Spleen (tissue), 11 donors: ENCODE measurements around the gene MST1. TPM values are rescaled to one million over a fixed set of nuclear protein-coding genes. Genes with fewer than 3 reads are reported as not detected.

Experiments used
- DNase-seq: peaks from one replicate; pipeline ENCODE4 v3.0.0-alpha.2; 2020
- H3K27ac ChIP-seq, 8 donors: fragments of 200-600 bp; sonication (generic) in 7 of 8; 1 replicate in 4 of 8; 2 replicates in 4 of 8; pipeline versions ENCODE4 v1.5.0 to v1.8.0; 2016 to 2021; ENCODE audit warnings: inconsistent platforms in 4 of 8, mild to moderate bottlenecking in 4 of 8, moderate library complexity in 1 of 8
- H3K27me3 ChIP-seq, 7 donors: fragments of 200-600 bp; sonication (generic) in 6 of 7; replicated peaks in 1 of 7; 1 replicate in 4 of 7; 2 replicates in 3 of 7; pipeline versions ENCODE4 v1.5.0 to v1.8.0; 2016 to 2021; ENCODE audit warnings: inconsistent platforms in 3 of 7, mild to moderate bottlenecking in 1 of 7
- H3K36me3 ChIP-seq, 6 donors: fragments of 200-600 bp; sonication (generic) in 5 of 6; 1 replicate in 4 of 6; 2 replicates in 2 of 6; pipeline versions ENCODE4 v1.5.0 to v1.8.0; 2016 to 2021; ENCODE audit warnings: inconsistent platforms in 2 of 6
- H3K4me1 ChIP-seq, 6 donors: fragments of 200-600 bp; sonication (generic) in 5 of 6; 1 replicate in 3 of 6; 2 replicates in 3 of 6; pipeline versions ENCODE4 v1.5.0 to v1.8.0; 2016 to 2021; ENCODE audit warnings: inconsistent platforms in 3 of 6
- H3K4me3 ChIP-seq, 8 donors: fragments of 200-600 bp; sonication (generic) in 7 of 8; 1 replicate in 4 of 8; 2 replicates in 4 of 8; pipeline versions ENCODE4 v1.5.0 to v1.8.0; 2016 to 2021; ENCODE audit warnings: inconsistent platforms in 4 of 8, mild to moderate bottlenecking in 4 of 8, moderate library complexity in 2 of 8
- H3K9me3 ChIP-seq, 8 donors: fragments of 200-600 bp; sonication (generic) in 7 of 8; 1 replicate in 4 of 8; 2 replicates in 4 of 8; pipeline versions ENCODE4 v1.5.0 to v1.8.0; 2016 to 2021; ENCODE audit warnings: inconsistent platforms in 4 of 8
- POLR2A ChIP-seq, 3 donors: fragments of 450-650 bp; IDR thresholded peaks; one replicate each; pipeline ENCODE4 v1.5.1; 2017; ENCODE audit warnings: antibody characterized with exemption in 3 of 3, mild to moderate bottlenecking in 1 of 3
- POLR2AphosphoS5 ChIP-seq, 3 donors: sonication (generic); formaldehyde crosslinking; IDR thresholded peaks; one replicate each; pipeline ENCODE4 v1.5.1; 2017; ENCODE audit warnings: antibody characterized with exemption in 3 of 3
- WGBS, 5 donors: extraction: QIAGEN DNeasy Blood & Tissue Kit in 3 of 5; methylation state at CpG; one replicate each; pipeline versions ENCODE4 v1.1.5 to v1.1.7; 2013 to 2018; 5-methylcytosine and 5-hydroxymethylcytosine counted together
- intact Hi-C: fragments of 100-400 bp; cut with DNase I; formaldehyde crosslinking; loops from one replicate; pipeline ENCODE4 v1.15.0; 2023; ENCODE audit warnings: low total_unique reads
- polyA plus RNA-seq, 3 donors: library from polyadenylated mRNA; stranded (reverse); fragments of 200-250 nt; gene quantifications; one replicate each; pipeline ENCODE4 v1.2.1, GENCODE V29; 2013
- total RNA-seq, 7 donors: library from RNA; depleted of rRNA in 3 of 7; stranded (reverse); fragments of >200 nt in 3 of 7; fragmentation: NEBNext Ultra II Directional in 4 of 7; extraction: Animal tissue kit (Norgen Biotek cat#: 25700) in 4 of 7; gene quantifications; one replicate each; pipeline versions ENCODE4 v1.1.0 to v1.2.1, GENCODE V29; 2016 to 2021
- TF ChIP-seq, protein P1 (sequence below), 11 experiments: fragments of 200-600 bp in 7 of 11; fragments of 450-650 bp in 4 of 11; sonication (generic) in 4 of 11; IDR thresholded peaks in 8 of 11; conservative IDR thresholded peaks in 3 of 11; 1 replicate in 7 of 11; 2 replicates in 4 of 11; pipeline versions ENCODE4 v1.4.0 to v1.8.0; 2016 to 2021; ENCODE audit warnings: antibody characterized with exemption in 11 of 11, inconsistent platforms in 4 of 11, mild to moderate bottlenecking in 1 of 11
- donor health status: healthy with polysubstance abuse.
- donor health status: DM: no; HTN: no; CAD: no; lungs with moderate emphysema.
- donor health status: DM: no; HTN: no; CAD: no.
- donor health status: Bipolar disorder and iron deficiency.
- donor health status: healthy.
- donor health status: DM: no; HTN: no; CAD: no.
- donor health status: DM: yes; HTN: yes; CAD: no.

MST1 gene
- total and polyA plus RNA-seq, 10 donors: 17.0 to 65.8 (median 23.6) TPM

DNA sequence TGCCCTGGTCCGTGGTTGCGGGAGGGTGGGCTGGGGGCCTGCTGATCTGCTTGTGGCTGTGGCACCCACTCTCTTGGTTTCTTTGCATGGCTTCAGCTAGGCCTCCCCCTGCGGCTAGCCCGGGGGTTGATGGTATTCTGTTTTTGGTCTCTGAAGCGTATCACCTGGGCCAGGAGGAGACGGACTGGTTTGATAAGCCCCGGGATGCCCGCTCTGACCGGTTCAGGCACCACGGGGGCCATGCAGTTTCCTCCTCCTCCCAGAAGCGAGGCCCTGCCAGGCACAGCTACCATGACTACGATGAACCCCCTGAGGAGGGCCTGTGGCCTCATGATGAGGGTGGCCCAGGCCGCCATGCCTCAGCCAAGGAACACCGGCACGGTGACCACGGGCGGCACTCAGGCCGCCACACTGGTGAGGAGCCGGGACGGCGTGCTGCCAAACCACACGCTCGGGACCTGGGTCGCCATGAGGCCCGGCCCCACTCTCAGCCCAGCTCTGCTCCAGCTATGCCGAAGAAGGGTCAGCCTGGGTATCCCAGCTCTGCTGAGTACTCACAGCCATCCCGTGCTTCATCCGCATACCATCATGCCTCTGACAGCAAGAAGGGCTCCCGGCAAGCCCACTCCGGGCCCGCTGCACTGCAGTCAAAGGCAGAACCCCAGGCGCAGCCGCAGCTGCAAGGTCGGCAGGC lies 26.4 kb downstream of the MST1 start:
- H3K9me3 ChIP-seq: no peaks in the 10 kb centered on the region
- intact Hi-C loops: no loop called here
- peaks cover 0 to 8% (median 0%) of the 10 kb centered on the region in 7 donors for H3K27me3 ChIP-seq
- H3K27ac ChIP-seq: no peak overlapping the region
- TF ChIP-seq POLR2A (IDR thresholded peaks at IDR 0.05): no peak
- TF ChIP-seq, protein P1, sequence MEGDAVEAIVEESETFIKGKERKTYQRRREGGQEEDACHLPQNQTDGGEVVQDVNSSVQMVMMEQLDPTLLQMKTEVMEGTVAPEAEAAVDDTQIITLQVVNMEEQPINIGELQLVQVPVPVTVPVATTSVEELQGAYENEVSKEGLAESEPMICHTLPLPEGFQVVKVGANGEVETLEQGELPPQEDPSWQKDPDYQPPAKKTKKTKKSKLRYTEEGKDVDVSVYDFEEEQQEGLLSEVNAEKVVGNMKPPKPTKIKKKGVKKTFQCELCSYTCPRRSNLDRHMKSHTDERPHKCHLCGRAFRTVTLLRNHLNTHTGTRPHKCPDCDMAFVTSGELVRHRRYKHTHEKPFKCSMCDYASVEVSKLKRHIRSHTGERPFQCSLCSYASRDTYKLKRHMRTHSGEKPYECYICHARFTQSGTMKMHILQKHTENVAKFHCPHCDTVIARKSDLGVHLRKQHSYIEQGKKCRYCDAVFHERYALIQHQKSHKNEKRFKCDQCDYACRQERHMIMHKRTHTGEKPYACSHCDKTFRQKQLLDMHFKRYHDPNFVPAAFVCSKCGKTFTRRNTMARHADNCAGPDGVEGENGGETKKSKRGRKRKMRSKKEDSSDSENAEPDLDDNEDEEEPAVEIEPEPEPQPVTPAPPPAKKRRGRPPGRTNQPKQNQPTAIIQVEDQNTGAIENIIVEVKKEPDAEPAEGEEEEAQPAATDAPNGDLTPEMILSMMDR (IDR thresholded peaks at IDR 0.05 in 8 of 11, conservative IDR thresholded peaks at IDR 0.05 in 3 of 11): no peak
- no peak for TF ChIP-seq POLR2AphosphoS5 (IDR thresholded peaks at IDR 0.05)
- DNase-seq: no peak
- no peaks in the 10 kb centered on the region for H3K36me3 ChIP-seq
- WGBS, 5 donors: 88 to 96% (median 96%) methylated on average over 11 to 34 of the region's 34 CpGs
- peaks cover 0 to 7% (median 0%) of the 10 kb centered on the region in 6 donors for H3K4me1 ChIP-seq
- no peak overlapping the region for H3K4me3 ChIP-seq

DNA sequence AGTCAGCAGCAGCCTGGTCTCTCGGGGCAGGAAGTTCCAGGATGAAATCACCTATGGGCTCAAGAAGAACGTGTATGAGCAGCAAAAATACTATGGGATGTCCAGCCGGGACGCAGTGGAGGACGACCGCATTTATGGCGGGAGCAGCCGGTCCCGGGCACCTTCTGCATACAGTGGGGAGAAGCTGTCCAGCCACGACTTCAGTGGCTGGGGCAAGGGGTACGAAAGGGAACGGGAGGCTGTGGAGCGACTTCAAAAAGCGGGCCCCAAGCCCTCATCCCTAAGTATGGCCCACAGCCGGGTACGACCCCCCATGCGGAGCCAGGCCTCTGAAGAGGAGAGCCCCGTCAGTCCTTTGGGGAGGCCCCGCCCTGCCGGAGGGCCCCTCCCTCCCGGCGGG lies 27.3 kb downstream of the MST1 start:
- intact Hi-C loops: no loop called here
- H3K4me1 ChIP-seq: peaks cover 0 to 7% (median 0%) of the 10 kb centered on the region in 6 donors
- no peaks in the 10 kb centered on the region for H3K9me3 ChIP-seq
- H3K4me3 ChIP-seq: no peak overlapping the region
- no peak overlapping the region for H3K27ac ChIP-seq
- no peak for DNase-seq
- TF ChIP-seq POLR2AphosphoS5 (IDR thresholded peaks at IDR 0.05) (no peak), POLR2A (IDR thresholded peaks at IDR 0.05) (no peak)
- TF ChIP-seq, protein P1 (IDR thresholded peaks at IDR 0.05 in 8 of 11, conservative IDR thresholded peaks at IDR 0.05 in 3 of 11): no peak
- WGBS, 5 donors: 84 to 91% (median 87%) methylated on average over 13 to 22 of the region's 22 CpGs
- peaks cover 0 to 12% (median 0%) of the 10 kb centered on the region in 7 donors for H3K27me3 ChIP-seq
- no peaks in the 10 kb centered on the region for H3K36me3 ChIP-seq

DNA sequence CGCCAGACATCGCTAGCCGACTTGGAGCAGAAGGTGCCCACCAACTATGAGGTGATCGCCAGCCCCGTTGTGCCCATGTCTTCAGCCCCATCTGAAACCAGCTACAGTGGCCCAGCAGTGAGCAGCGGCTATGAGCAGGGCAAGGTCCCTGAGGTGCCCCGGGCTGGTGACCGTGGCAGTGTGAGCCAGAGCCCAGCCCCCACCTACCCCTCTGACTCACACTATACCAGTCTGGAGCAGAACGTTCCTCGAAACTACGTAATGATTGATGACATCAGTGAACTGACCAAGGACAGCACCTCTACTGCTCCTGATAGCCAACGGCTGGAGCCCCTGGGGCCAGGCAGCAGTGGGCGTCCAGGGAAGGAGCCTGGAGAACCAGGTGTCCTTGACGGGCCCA lies 28.0 kb downstream of the MST1 start:
- H3K9me3 ChIP-seq: no peaks in the 10 kb centered on the region
- H3K27me3 ChIP-seq: peaks cover 0 to 20% (median 0%) of the 10 kb centered on the region in 7 donors
- TF ChIP-seq POLR2A (IDR thresholded peaks at IDR 0.05) (no peak), POLR2AphosphoS5 (IDR thresholded peaks at IDR 0.05) (no peak)
- TF ChIP-seq, protein P1 (IDR thresholded peaks at IDR 0.05 in 8 of 11, conservative IDR thresholded peaks at IDR 0.05 in 3 of 11): no peak
- WGBS, 5 donors: 83 to 92% (median 88%) methylated on average over 11 to 14 of the region's 14 CpGs
- intact Hi-C loops: no loop called here
- no peak for DNase-seq
- H3K27ac ChIP-seq: no peak overlapping the region
- no peak overlapping the region for H3K4me3 ChIP-seq
- H3K4me1 ChIP-seq: peaks cover 0 to 7% (median 0%) of the 10 kb centered on the region in 6 donors
- H3K36me3 ChIP-seq: no peaks in the 10 kb centered on the region

DNA sequence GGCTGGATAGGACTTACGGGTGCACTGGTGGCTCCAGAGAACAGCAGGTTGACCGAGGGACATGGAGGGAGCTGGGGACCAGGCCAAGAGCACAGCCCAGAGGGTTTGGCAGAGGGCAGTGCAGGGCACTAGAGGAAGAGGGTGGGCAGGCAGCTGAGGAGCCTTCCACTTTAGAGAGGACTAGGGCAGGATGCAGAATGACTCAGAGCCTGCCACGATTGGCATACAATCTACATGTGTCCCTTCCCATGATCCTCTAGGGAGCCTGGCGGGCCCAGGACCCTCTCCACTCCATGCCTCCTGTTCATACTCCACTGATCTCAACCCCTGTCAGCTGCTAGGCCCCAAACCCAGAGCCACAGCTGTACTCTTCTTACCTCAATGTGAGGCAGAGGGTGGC lies 29.5 kb downstream of the MST1 start:
- intact Hi-C loops: no loop called here
- 53 to 66% (median 64%) methylated on average over 4 of the region's 4 CpGs for WGBS, 5 donors
- DNase-seq: no peak

More for the DNA sequence above, 29.5 kb downstream of the MST1 start:
- no peaks in the 10 kb centered on the region for H3K36me3 ChIP-seq
- no peak overlapping the region for H3K4me3 ChIP-seq
- H3K27me3 ChIP-seq: peaks cover 0 to 20% (median 0%) of the 10 kb centered on the region in 7 donors
- no peaks in the 10 kb centered on the region for H3K4me1 ChIP-seq
- TF ChIP-seq POLR2AphosphoS5 (IDR thresholded peaks at IDR 0.05): no peak
- TF ChIP-seq, protein P1 (IDR thresholded peaks at IDR 0.05 in 8 of 11, conservative IDR thresholded peaks at IDR 0.05 in 3 of 11): no peak
- TF ChIP-seq POLR2A (IDR thresholded peaks at IDR 0.05): no peak
- no peaks in the 10 kb centered on the region for H3K9me3 ChIP-seq
- H3K27ac ChIP-seq: no peak overlapping the region
